H9 (cell line): ENCODE data around the gene PLCL1. TPM values are rescaled to one million over a fixed set of nuclear protein-coding genes. Genes with fewer than 3 reads are reported as not detected.

ENCODE experiments used
- DNase-seq: peaks from one replicate; pipeline ENCODE4 v3.0.0-alpha.2; 2017
- H2AFZ ChIP-seq: one replicate; pipeline ENCODE4 v1.6.1; 2013; ENCODE audit warnings: mild to moderate bottlenecking, low read length, control low read depth, moderate library complexity
- H2AK5ac ChIP-seq: 2 replicates; pipeline ENCODE4 v1.6.1; 2013; ENCODE audit warnings: low read length, control low read depth, mixed read lengths; ENCODE audit not compliant: insufficient read length
- H2BK120ac ChIP-seq: one replicate; pipeline ENCODE4 v1.6.1; 2013; ENCODE audit warnings: low read depth, mild to moderate bottlenecking, low read length, control low read depth, inconsistent platforms; ENCODE audit not compliant: poor library complexity, severe bottlenecking
- H2BK12ac ChIP-seq: 2 replicates; pipeline ENCODE4 v1.6.1; 2013; ENCODE audit warnings: low read length, control low read depth, mixed read lengths, low read depth; ENCODE audit not compliant: insufficient read length
- H2BK15ac ChIP-seq: 2 replicates; pipeline ENCODE4 v1.6.1; 2013; ENCODE audit warnings: low read depth, low read length, control low read depth
- H2BK20ac ChIP-seq: one replicate; pipeline ENCODE4 v1.6.1; 2013; ENCODE audit warnings: low read depth, mild to moderate bottlenecking, low read length, control low read depth, inconsistent platforms; ENCODE audit not compliant: poor library complexity, severe bottlenecking
- H2BK5ac ChIP-seq: 2 replicates; pipeline ENCODE4 v1.6.1; 2013; ENCODE audit warnings: low read length, control low read depth, mixed read lengths; ENCODE audit not compliant: insufficient read length
- H3K14ac ChIP-seq: 2 replicates; pipeline ENCODE4 v1.6.1; 2013; ENCODE audit warnings: low read length, control low read depth; ENCODE audit not compliant: insufficient read depth
- H3K18ac ChIP-seq: 2 replicates; pipeline ENCODE4 v1.6.1; 2013; ENCODE audit warnings: low read depth, mild to moderate bottlenecking, mixed read lengths, low read length, control low read depth; ENCODE audit not compliant: insufficient read length
- H3K23ac ChIP-seq: 2 replicates; pipeline ENCODE4 v1.6.1; 2013; ENCODE audit warnings: low read length, control low read depth, mixed read lengths, low read depth; ENCODE audit not compliant: insufficient read length
- H3K23me2 ChIP-seq: 2 replicates; pipeline ENCODE4 v1.6.1; 2013; ENCODE audit warnings: low read depth, mild to moderate bottlenecking, mixed read lengths, low read length, control low read depth; ENCODE audit not compliant: insufficient read length, poor library complexity, severe bottlenecking
- H3K27ac ChIP-seq: 2 replicates; pipeline ENCODE4 v1.5.1; 2013; ENCODE audit warnings: low read length, control low read depth, mixed read lengths, low read depth; ENCODE audit not compliant: insufficient read length
- H3K27me3 ChIP-seq: 2 replicates; pipeline ENCODE4 v1.6.1; 2013; ENCODE audit warnings: low read length, control low read depth, inconsistent platforms; ENCODE audit not compliant: insufficient read depth
- H3K4ac ChIP-seq: 2 replicates; pipeline ENCODE4 v1.6.1; 2013; ENCODE audit warnings: low read depth, mild to moderate bottlenecking, control low read depth, inconsistent platforms, low read length, moderate library complexity
- H3K4me1 ChIP-seq: 2 replicates; pipeline ENCODE4 v1.6.1; 2013; ENCODE audit warnings: low read length, control low read depth, inconsistent platforms; ENCODE audit not compliant: insufficient read depth
- H3K4me2 ChIP-seq: 2 replicates; pipeline ENCODE4 v1.6.1; 2013; ENCODE audit warnings: low read length, control low read depth, mixed read lengths; ENCODE audit not compliant: insufficient read length, insufficient read depth
- H3K56ac ChIP-seq: 2 replicates; pipeline ENCODE4 v1.6.1; 2013; ENCODE audit warnings: low read depth, mild to moderate bottlenecking, mixed read lengths, low read length, control low read depth; ENCODE audit not compliant: insufficient read length
- H3K79me1 ChIP-seq: 2 replicates; pipeline ENCODE4 v1.6.1; 2013; ENCODE audit warnings: low read depth, mild to moderate bottlenecking, moderate library complexity, low read length, control low read depth, inconsistent platforms; ENCODE audit not compliant: insufficient read depth, poor library complexity, severe bottlenecking
- H3K79me2 ChIP-seq: 2 replicates; pipeline ENCODE4 v1.6.1; 2013; ENCODE audit warnings: low read length, control low read depth, inconsistent platforms; ENCODE audit not compliant: insufficient read depth
- H3K9ac ChIP-seq: 2 replicates; pipeline ENCODE4 v1.6.1; 2013; ENCODE audit warnings: low read length, control low read depth, mixed read lengths; ENCODE audit not compliant: insufficient read length; ENCODE audit errors: extremely low read depth
- H3K9me3 ChIP-seq: one replicate; pipeline ENCODE4 v1.6.1; 2013; ENCODE audit warnings: low read depth, low read length, inconsistent platforms; ENCODE audit not compliant: control insufficient read depth
- H3T11ph ChIP-seq: one replicate; pipeline ENCODE4 v1.6.1; 2013; ENCODE audit warnings: mild to moderate bottlenecking, low read length, control low read depth, inconsistent platforms
- H4K20me1 ChIP-seq: one replicate; pipeline ENCODE4 v1.6.1; 2013; ENCODE audit not compliant: control insufficient read depth, insufficient read length, insufficient read depth
- H4K5ac ChIP-seq: 2 replicates; pipeline ENCODE4 v1.6.1; 2013; ENCODE audit warnings: low read depth, mild to moderate bottlenecking, mixed read lengths, low read length, control low read depth; ENCODE audit not compliant: insufficient read length
- H4K8ac ChIP-seq: replicated peaks from 2 replicates; pipeline ENCODE4 v1.6.1; 2013; ENCODE audit warnings: low read length, control low read depth, mixed read lengths, low read depth; ENCODE audit not compliant: insufficient read length
- H4K91ac ChIP-seq: 2 replicates; pipeline ENCODE4 v1.6.1; 2013; ENCODE audit warnings: low read depth, mild to moderate bottlenecking, moderate library complexity, mixed read lengths, low read length, control low read depth; ENCODE audit not compliant: insufficient read length
- H3K27ac Mint-ChIP-seq, 3 experiments: 2 replicates in 2 of 3; 3 replicates in 1 of 3; pipeline ENCODE4 v1.8.0; 2020 to 2021; ENCODE audit warnings: mixed read lengths in 3 of 3, mild to moderate bottlenecking in 1 of 3, moderate library complexity in 1 of 3
- H3K27me3 Mint-ChIP-seq: 2 replicates; pipeline ENCODE4 v1.8.0; 2021; ENCODE audit warnings: low read depth, mild to moderate bottlenecking, moderate library complexity, mixed read lengths
- H3K36me3 Mint-ChIP-seq, 3 experiments: 2 replicates in 2 of 3; 3 replicates in 1 of 3; pipeline ENCODE4 v1.8.0; 2020 to 2021; ENCODE audit warnings: low read depth in 3 of 3, mixed read lengths in 3 of 3; ENCODE audit not compliant: insufficient read depth in 1 of 3
- H3K4me1 Mint-ChIP-seq, 2 experiments: 2 replicates each; pipeline ENCODE4 v1.8.0; 2020; ENCODE audit warnings: mixed read lengths in 2 of 2
- H3K4me3 Mint-ChIP-seq, 2 experiments: 2 replicates in 1 of 2; 3 replicates in 1 of 2; pipeline ENCODE4 v1.8.0; 2020 to 2021; ENCODE audit warnings: mild to moderate bottlenecking in 2 of 2, mixed read lengths in 2 of 2, moderate library complexity in 1 of 2
- H3K9me3 Mint-ChIP-seq, 2 experiments: 2 replicates in 1 of 2; 3 replicates in 1 of 2; pipeline ENCODE4 v1.8.0; 2020; ENCODE audit warnings: mild to moderate bottlenecking in 2 of 2, mixed read lengths in 2 of 2, moderate library complexity in 1 of 2
- WGBS: extraction: QIAGEN DNeasy Blood & Tissue Kit; methylation state at CpG from one replicate; pipeline ENCODE4 v1.1.7; 2013; ENCODE audit warnings: missing lambda C conversion rate, low lambda C conversion rate, mixed read lengths; ENCODE audit not compliant: insufficient read length; ENCODE audit errors: extremely low coverage; 5-methylcytosine and 5-hydroxymethylcytosine counted together
- total RNA-seq: library from RNA; stranded (reverse); gene quantifications from 2 replicates; pipeline ENCODE4 v1.2.1, GENCODE V29; 2021
- TF ChIP-seq, protein P1 (sequence below): fragments of 200-600 bp; sonication (generic); conservative IDR thresholded peaks from 3 replicates; pipeline ENCODE4 v1.8.0; 2021; ENCODE audit warnings: antibody characterized with exemption, mild to moderate bottlenecking

The PLCL1 gene
- total RNA-seq, 1 experiment from 2014 or later, result 0.04 TPM

DNA sequence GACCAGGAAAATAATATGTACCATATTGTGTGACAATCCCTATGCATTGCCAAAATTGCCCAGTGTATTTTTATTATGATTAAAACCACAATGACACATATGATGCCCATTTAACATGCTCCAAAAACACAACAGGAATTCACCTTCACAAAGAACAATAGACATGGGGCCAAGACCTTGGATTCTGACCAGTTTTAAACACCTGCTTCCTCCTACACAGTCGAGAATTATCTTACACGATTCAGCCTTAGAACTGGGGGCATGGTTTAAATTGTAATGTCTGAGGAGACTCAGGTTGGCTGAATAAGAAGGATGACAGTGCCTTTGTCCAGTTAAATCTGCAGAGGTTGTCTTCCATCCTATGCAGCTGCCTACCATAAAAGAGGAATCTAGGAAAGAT lies 212.7 kb downstream of the PLCL1 start:
- Histone ChIP-seq H2BK15ac (no peak overlapping the region), H2BK120ac (no peak overlapping the region), H3K4me2 (no peak overlapping the region), H4K8ac (no peak overlapping the region), H2AK5ac (no peak overlapping the region), H3K23me2 (no peaks in the 10 kb centered on the region), H3T11ph (no peak overlapping the region), H3K14ac (no peak overlapping the region), H2BK5ac (no peak overlapping the region), H3K9ac (no peak overlapping the region), H3K27ac (no peak overlapping the region), H3K56ac (no peak overlapping the region), H3K9me3 (no peaks in the 10 kb centered on the region), H3K18ac (no peak overlapping the region), H3K27me3 (no peaks in the 10 kb centered on the region), H3K23ac (no peak overlapping the region), H4K5ac (no peak overlapping the region), H2BK20ac (no peak overlapping the region), H3K79me1 (no peaks in the 10 kb centered on the region), H2BK12ac (no peak overlapping the region), H2AFZ (no peak overlapping the region), H4K20me1 (no peaks in the 10 kb centered on the region), H4K91ac (no peak overlapping the region), H3K79me2 (no peaks in the 10 kb centered on the region), H3K4ac (no peak overlapping the region), H3K4me1 (no peaks in the 10 kb centered on the region)
- Mint-ChIP-seq H3K4me1 (no peaks in the 10 kb centered on the region), H3K36me3 (no peaks in the 10 kb centered on the region), H3K27ac (no peak overlapping the region), H3K4me3 (no peak overlapping the region), H3K27me3 (no peaks in the 10 kb centered on the region), H3K9me3 (no peaks in the 10 kb centered on the region)
- no peak for DNase-seq
- TF ChIP-seq, protein P1, sequence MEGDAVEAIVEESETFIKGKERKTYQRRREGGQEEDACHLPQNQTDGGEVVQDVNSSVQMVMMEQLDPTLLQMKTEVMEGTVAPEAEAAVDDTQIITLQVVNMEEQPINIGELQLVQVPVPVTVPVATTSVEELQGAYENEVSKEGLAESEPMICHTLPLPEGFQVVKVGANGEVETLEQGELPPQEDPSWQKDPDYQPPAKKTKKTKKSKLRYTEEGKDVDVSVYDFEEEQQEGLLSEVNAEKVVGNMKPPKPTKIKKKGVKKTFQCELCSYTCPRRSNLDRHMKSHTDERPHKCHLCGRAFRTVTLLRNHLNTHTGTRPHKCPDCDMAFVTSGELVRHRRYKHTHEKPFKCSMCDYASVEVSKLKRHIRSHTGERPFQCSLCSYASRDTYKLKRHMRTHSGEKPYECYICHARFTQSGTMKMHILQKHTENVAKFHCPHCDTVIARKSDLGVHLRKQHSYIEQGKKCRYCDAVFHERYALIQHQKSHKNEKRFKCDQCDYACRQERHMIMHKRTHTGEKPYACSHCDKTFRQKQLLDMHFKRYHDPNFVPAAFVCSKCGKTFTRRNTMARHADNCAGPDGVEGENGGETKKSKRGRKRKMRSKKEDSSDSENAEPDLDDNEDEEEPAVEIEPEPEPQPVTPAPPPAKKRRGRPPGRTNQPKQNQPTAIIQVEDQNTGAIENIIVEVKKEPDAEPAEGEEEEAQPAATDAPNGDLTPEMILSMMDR, result no peak
- no CpG with 5 or more reads among the region's 2 CpGs for WGBS
